ENCODE results near the gene SF3B2. TPM values are rescaled to one million over a fixed set of nuclear protein-coding genes. Genes with fewer than 3 reads are reported as not detected.

SF3B2 gene
- polyA plus RNA-seq, 1 of the 3 experiments (the other 2 are of a cell fraction): 128 TPM

GRCh38 chr11:66015936-66016792 is 36.0 kb upstream of the SF3B2 start:
- H3K36me3 ChIP-seq (replicated peaks in 1 of 2; ENCODE audit: control insufficient read depth in 1 of 2, insufficient read depth in 2 of 2, low read length in 1 of 2): no peaks in the 10 kb centered on the region
- WGBS (ENCODE audit: low lambda C conversion rate): 97% methylated on average over 10 of the region's 18 CpGs
- POLR2A ChIA-PET: no interaction called here

GRCh38 chr11:66016793-66017177 is 35.4 kb upstream of the SF3B2 start:
- no peaks in the 10 kb centered on the region for H3K9me3 ChIP-seq
- TF ChIP-seq RAD21 (IDR thresholded peaks at IDR 0.05; ENCODE audit: low read length) (no peak), PBX3 (IDR thresholded peaks at IDR 0.05) (no peak), YY1 (IDR thresholded peaks at IDR 0.05; ENCODE audit: low read depth) (no peak), USF1 (IDR thresholded peaks at IDR 0.05; ENCODE audit: borderline replicate concordance, low read depth) (no peak)
- ChIA-PET CTCF (no interaction called here), POLR2A (no interaction called here)
- no peaks in the 10 kb centered on the region for H3K36me3 ChIP-seq (replicated peaks in 1 of 2; ENCODE audit: control insufficient read depth in 1 of 2, insufficient read depth in 2 of 2, low read length in 1 of 2)
- H4K20me1 ChIP-seq (ENCODE audit: insufficient read depth): no peaks in the 10 kb centered on the region
- H3K4me2 ChIP-seq: peak overlapping the region; percentile 74
- H3K4me1 ChIP-seq (ENCODE audit: control insufficient read depth in 1 of 2, insufficient read depth in 2 of 2, low read depth in 1 of 2, low read length in 1 of 2): peaks cover 12 to 38% of the 10 kb centered on the region in 2 experiments; a peak in 3 of 4 replicates
- no peak overlapping the region for H2AFZ ChIP-seq (ENCODE audit: low read depth)
- H3K27me3 ChIP-seq (ENCODE audit: insufficient read depth): no peaks in the 10 kb centered on the region
- H3K4me3 ChIP-seq (ENCODE audit: low read depth in 2 of 2, low read length in 1 of 2): no peak overlapping the region
- no peak overlapping the region for H3K9ac ChIP-seq
- peaks cover 38% of the 10 kb centered on the region; the same call in 1 of the 2 replicates for H3K79me2 ChIP-seq (ENCODE audit: insufficient read depth)
- peak overlapping the region in 1 of 2 experiments; percentile 92; a peak in 2 of 4 replicates for H3K27ac ChIP-seq (ENCODE audit: low read depth in 2 of 2, low read length in 1 of 2)
- H3K9me2 ChIP-seq: no peaks in the 10 kb centered on the region
- no peak for DNase-seq
- 93% methylated on average over 7 of the region's 10 CpGs for WGBS (ENCODE audit: low lambda C conversion rate)
- H3F3A ChIP-seq (replicated peaks; ENCODE audit: insufficient read depth): peaks cover 34% of the 10 kb centered on the region

More at GRCh38 chr11:66015936-66016792, 36.0 kb upstream of the SF3B2 start:
- no peak for DNase-seq
- Histone ChIP-seq H2AFZ (ENCODE audit: low read depth) (peak overlapping the region; percentile 29; the same call in 1 of the 2 replicates), H3K79me2 (ENCODE audit: insufficient read depth) (peaks cover 38% of the 10 kb centered on the region; the same call in 1 of the 2 replicates), H3K9me3 (no peaks in the 10 kb centered on the region), H3K4me1 (ENCODE audit: control insufficient read depth in 1 of 2, insufficient read depth in 2 of 2, low read depth in 1 of 2, low read length in 1 of 2) (peaks cover 15 to 38% of the 10 kb centered on the region in 2 experiments; a peak in 3 of 4 replicates), H3F3A (replicated peaks; ENCODE audit: insufficient read depth) (peaks cover 31% of the 10 kb centered on the region), H3K27me3 (ENCODE audit: insufficient read depth) (no peaks in the 10 kb centered on the region), H3K9me2 (no peaks in the 10 kb centered on the region), H3K27ac (ENCODE audit: low read depth in 2 of 2, low read length in 1 of 2) (peak overlapping the region; percentile 73 to 92; a peak in 3 of 4 replicates), H3K4me3 (ENCODE audit: low read depth in 2 of 2, low read length in 1 of 2) (no peak overlapping the region), H3K9ac (peak overlapping the region; percentile 71), H3K4me2 (peak overlapping the region; percentile 74), H4K20me1 (ENCODE audit: insufficient read depth) (no peaks in the 10 kb centered on the region)
- TF ChIP-seq JUND (IDR thresholded peaks at IDR 0.05) (no peak), FOSL2 (IDR thresholded peaks at IDR 0.05; ENCODE audit: borderline replicate concordance, low read depth) (no peak), GATA2 (CRISPR knock-in tag; IDR thresholded peaks at IDR 0.05) (no peak), CHD2 (IDR thresholded peaks at IDR 0.05; ENCODE audit: low read length, partially characterized antibody) (no peak), YY1 (IDR thresholded peaks at IDR 0.05; ENCODE audit: low read depth) (no peak), ZBTB33 (IDR thresholded peaks at IDR 0.05; ENCODE audit: borderline replicate concordance, low read depth) (no peak), MEF2A (IDR thresholded peaks at IDR 0.05; ENCODE audit: borderline replicate concordance, low read depth) (no peak), ELF1 (IDR thresholded peaks at IDR 0.05) (no peak), TAF1 (IDR thresholded peaks at IDR 0.05; ENCODE audit: borderline replicate concordance, low read depth, low read length) (no peak), FOXJ3 (CRISPR knock-in tag; IDR thresholded peaks at IDR 0.05) (no peak), RFX5 (IDR thresholded peaks at IDR 0.05; ENCODE audit: low read length) (no peak)
- CTCF ChIA-PET: no interaction called here

All from SK-N-SH (cell line).